ENCODE measurements around the gene LIN28B.

- no peak for TF ChIP-seq CTCF (IDR thresholded peaks at IDR 0.05; ENCODE audit: low read depth, low read length, poor library complexity, severe bottlenecking)
- no peak for TF ChIP-seq EZH2phosphoT487 (IDR thresholded peaks at IDR 0.05; ENCODE audit: borderline replicate concordance, low read length)
Observed at GRCh38 chr6:105075210-105075609, 118.3 kb downstream of the LIN28B start.
